Chondrocyte (in vitro differentiated cells): ENCODE results near the gene SLAMF7. TPM values are rescaled to one million over a fixed set of nuclear protein-coding genes. Genes with fewer than 3 reads are reported as not detected.

ENCODE experiments used
- DNase-seq: peaks from one replicate; pipeline ENCODE4 v3.0.0; 2021; ENCODE audit warnings: mixed read lengths, low spot score
- H3K27ac Mint-ChIP-seq: one replicate; pipeline ENCODE4 v1.8.0; 2021; ENCODE audit warnings: mild to moderate bottlenecking, moderate library complexity, mixed read lengths; ENCODE audit not compliant: unreplicated experiment
- H3K27me3 Mint-ChIP-seq: 2 replicates; pipeline ENCODE4 v1.8.0; 2021; ENCODE audit warnings: low read depth, mixed read lengths
- H3K36me3 Mint-ChIP-seq: 2 replicates; pipeline ENCODE4 v1.8.0; 2021; ENCODE audit warnings: low read depth, mixed read lengths
- H3K4me1 Mint-ChIP-seq: 2 replicates; pipeline ENCODE4 v1.8.0; 2021; ENCODE audit warnings: low read depth, mild to moderate bottlenecking, mixed read lengths
- H3K4me3 Mint-ChIP-seq: one replicate; pipeline ENCODE4 v1.8.0; 2021; ENCODE audit warnings: mild to moderate bottlenecking, moderate library complexity, mixed read lengths; ENCODE audit not compliant: unreplicated experiment
- H3K9me3 Mint-ChIP-seq: 2 replicates; pipeline ENCODE4 v1.8.0; 2021; ENCODE audit warnings: low read depth, mixed read lengths
- total RNA-seq: library from RNA; stranded (reverse); gene quantifications from 3 replicates; pipeline ENCODE4 v1.2.1, GENCODE V29; 2021
- TF ChIP-seq, protein P1 (sequence below): fragments of 200-600 bp; sonication (generic); IDR thresholded peaks from 2 replicates; pipeline ENCODE4 v1.5.0; 2021; ENCODE audit warnings: antibody characterized with exemption, mild to moderate bottlenecking, moderate library complexity

SLAMF7 gene
- total RNA-seq, 1 donor from 2014 or later, result not detected

DNA sequence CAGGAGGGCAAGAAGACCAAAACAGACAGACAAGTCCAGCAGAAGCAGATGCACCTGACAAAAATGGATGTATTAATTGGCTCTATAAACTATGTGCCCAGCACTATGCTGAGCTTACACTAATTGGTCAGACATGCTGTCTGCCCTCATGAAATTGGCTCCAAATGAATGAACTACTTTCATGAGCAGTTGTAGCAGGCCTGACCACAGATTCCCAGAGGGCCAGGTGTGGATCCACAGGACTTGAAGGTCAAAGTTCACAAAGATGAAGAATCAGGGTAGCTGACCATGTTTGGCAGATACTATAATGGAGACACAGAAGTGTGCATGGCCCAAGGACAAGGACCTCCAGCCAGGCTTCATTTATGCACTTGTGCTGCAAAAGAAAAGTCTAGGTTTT is 14.5 kb downstream of the SLAMF7 start:
- Mint-ChIP-seq H3K27me3 (peaks cover 6% of the 10 kb centered on the region), H3K9me3 (no peaks in the 10 kb centered on the region), H3K4me1 (peaks cover 3% of the 10 kb centered on the region), H3K36me3 (no peaks in the 10 kb centered on the region), H3K27ac (no peak overlapping the region), H3K4me3 (no peak overlapping the region)
- TF ChIP-seq, protein P1, sequence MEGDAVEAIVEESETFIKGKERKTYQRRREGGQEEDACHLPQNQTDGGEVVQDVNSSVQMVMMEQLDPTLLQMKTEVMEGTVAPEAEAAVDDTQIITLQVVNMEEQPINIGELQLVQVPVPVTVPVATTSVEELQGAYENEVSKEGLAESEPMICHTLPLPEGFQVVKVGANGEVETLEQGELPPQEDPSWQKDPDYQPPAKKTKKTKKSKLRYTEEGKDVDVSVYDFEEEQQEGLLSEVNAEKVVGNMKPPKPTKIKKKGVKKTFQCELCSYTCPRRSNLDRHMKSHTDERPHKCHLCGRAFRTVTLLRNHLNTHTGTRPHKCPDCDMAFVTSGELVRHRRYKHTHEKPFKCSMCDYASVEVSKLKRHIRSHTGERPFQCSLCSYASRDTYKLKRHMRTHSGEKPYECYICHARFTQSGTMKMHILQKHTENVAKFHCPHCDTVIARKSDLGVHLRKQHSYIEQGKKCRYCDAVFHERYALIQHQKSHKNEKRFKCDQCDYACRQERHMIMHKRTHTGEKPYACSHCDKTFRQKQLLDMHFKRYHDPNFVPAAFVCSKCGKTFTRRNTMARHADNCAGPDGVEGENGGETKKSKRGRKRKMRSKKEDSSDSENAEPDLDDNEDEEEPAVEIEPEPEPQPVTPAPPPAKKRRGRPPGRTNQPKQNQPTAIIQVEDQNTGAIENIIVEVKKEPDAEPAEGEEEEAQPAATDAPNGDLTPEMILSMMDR, result no peak
- DNase-seq, result no peak

DNA sequence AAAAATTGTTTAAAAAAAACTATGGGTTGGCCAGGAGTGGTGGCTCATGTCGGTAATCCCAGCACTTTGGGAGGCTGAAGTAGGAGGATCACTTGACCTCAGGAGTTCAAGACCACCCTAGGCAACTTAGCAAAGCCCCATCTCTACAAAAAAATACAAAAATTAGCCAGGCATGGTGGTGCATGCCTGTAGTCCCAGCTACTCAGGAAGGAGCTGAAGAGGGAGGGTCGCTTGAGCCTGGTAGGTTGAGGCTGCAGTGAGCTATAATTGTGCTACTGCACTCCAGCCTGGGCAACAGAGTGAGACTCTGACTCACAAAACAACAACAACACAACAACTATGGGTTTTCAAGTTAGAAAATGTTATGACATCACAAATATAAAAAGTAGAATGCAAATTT is 16.4 kb downstream of the SLAMF7 start:
- Mint-ChIP-seq H3K9me3 (no peaks in the 10 kb centered on the region), H3K4me1 (peaks cover 3% of the 10 kb centered on the region), H3K27me3 (peaks cover 5% of the 10 kb centered on the region), H3K27ac (no peak overlapping the region), H3K36me3 (no peaks in the 10 kb centered on the region), H3K4me3 (no peak overlapping the region)
- TF ChIP-seq, protein P1, result no peak
- DNase-seq, result no peak

DNA sequence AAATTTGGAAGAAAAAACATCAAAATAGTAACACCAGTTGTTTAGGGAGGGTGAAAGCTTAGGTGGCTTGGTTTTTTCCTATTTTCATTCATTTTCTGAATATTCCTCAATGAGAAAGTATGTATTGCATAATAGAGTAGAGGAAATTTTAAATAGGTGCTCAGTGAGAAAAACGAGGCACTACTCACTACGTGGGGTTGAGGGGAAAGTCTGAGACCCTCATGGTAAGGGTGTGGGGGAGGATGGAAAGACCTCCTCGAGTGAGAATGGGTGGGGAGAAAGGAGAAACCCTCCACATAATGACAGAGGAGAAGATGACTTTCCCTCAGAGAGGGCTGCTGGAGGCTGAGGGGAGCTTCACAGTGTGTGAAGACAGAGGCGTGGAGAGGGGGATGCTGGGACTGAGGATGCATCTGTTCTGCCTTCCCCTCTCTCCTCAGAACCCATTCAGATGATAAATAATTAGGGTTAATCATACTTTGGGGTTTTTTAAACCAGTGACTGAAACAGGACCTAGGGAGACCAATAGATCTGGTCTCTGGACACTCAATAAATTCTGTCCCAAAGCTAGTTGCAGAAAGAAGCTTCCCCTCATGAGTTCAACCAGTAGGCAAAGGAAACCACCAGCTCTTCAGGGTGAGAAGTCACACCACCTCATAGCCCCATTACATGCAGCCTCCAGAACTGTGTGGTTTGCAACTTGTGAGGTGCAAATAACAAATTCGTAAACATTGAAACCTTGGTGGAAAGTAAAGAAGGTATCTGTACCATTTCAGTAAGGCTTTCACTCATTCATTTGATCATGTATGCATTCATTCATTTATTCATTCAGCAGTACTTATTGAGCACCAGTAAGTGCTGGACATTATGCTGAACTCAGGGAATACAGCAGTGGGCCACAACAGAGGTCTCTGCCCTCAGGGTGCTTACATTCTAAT is 17.1 kb downstream of the SLAMF7 start:
- Mint-ChIP-seq H3K9me3 (no peaks in the 10 kb centered on the region), H3K27me3 (peaks cover 3% of the 10 kb centered on the region), H3K36me3 (no peaks in the 10 kb centered on the region), H3K4me1 (peaks cover 3% of the 10 kb centered on the region), H3K4me3 (no peak overlapping the region), H3K27ac (no peak overlapping the region)
- TF ChIP-seq, protein P1, result no peak
- DNase-seq, result no peak

DNA sequence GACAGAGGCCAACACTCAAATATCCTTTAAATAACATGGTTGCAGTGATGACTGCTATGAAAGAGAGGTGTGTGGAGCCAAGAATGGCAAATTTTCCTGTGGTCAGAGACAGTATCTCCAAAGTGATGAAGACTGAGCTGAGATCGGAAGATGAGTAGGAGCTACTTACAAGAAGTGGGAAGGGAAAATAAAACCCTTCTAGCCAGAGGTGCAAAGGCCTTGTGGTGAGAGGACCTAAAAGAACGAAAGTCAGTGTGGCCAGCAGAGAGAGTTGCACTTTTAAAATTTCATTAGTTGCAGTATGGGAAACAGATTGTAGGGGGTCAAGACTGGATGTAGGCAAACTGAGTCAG is 17.8 kb downstream of the SLAMF7 start:
- Mint-ChIP-seq H3K27ac (no peak overlapping the region), H3K27me3 (peaks cover 3% of the 10 kb centered on the region), H3K9me3 (no peaks in the 10 kb centered on the region), H3K4me1 (peaks cover 3% of the 10 kb centered on the region), H3K36me3 (no peaks in the 10 kb centered on the region), H3K4me3 (no peak overlapping the region)
- DNase-seq, result no peak
- TF ChIP-seq, protein P1, result no peak

DNA sequence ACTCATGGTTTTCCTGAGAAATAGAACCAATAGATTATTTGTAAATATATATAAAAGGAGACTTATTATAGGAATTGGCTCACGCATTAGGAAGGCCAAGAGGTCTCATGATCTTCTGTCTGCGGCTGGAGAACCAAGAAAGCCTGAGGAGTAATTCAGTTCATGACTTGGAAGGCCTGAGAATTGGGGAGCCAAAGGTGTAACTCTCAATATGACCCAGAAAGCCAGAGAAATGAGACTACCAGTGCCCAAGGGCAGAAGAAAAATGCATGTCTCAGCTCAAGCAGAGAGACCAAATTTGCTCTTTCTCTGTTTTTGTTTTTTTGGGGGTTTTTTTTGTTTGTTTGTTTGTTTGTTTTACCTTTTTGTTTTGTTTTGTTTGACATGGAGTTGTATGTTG is 19.5 kb downstream of the SLAMF7 start:
- Mint-ChIP-seq H3K27ac (no peak overlapping the region), H3K4me1 (no peaks in the 10 kb centered on the region), H3K9me3 (no peaks in the 10 kb centered on the region), H3K27me3 (peaks cover 3% of the 10 kb centered on the region), H3K36me3 (no peaks in the 10 kb centered on the region), H3K4me3 (no peak overlapping the region)
- TF ChIP-seq, protein P1, result no peak
- DNase-seq, result no peak
